Neural cell (in vitro differentiated cells): ENCODE data around the gene GPATCH4. TPM values are rescaled to one million over a fixed set of nuclear protein-coding genes. Genes with fewer than 3 reads are reported as not detected.

ENCODE experiments used
- H2AFZ ChIP-seq: fragments of 200-600, 300-800 bp; sonication (generic), shearing (Covaris generic); 2 replicates; pipeline ENCODE4 v1.6.0; 2014; ENCODE audit warnings: low read depth, mild to moderate bottlenecking, antibody characterized with exemption, low read length, moderate library complexity
- H3F3A ChIP-seq: fragments of 200-600 bp; shearing (Covaris generic); 2 replicates; pipeline ENCODE4 v1.6.1; 2016; ENCODE audit warnings: mild to moderate bottlenecking, moderate library complexity, mixed read lengths, antibody characterized with exemption, low read length; ENCODE audit not compliant: insufficient read depth, poor library complexity, severe bottlenecking
- H3K27ac ChIP-seq: fragments of 200-600, 300-800 bp; sonication (generic), shearing (Covaris generic); 2 replicates; pipeline ENCODE4 v1.5.1; 2014; ENCODE audit warnings: mild to moderate bottlenecking, low read length, moderate library complexity
- H3K27me3 ChIP-seq: fragments of 300-800, 200-600 bp; sonication (generic), shearing (Covaris generic); 2 replicates; pipeline ENCODE4 v1.6.0; 2014; ENCODE audit warnings: mild to moderate bottlenecking, low read depth, low read length, moderate library complexity; ENCODE audit not compliant: insufficient read depth
- H3K36me3 ChIP-seq: fragments of 300-800, 200-600 bp; sonication (generic), shearing (Covaris generic); 2 replicates; pipeline ENCODE4 v1.5.1; 2014; ENCODE audit warnings: mild to moderate bottlenecking, antibody characterized with exemption, low read length, moderate library complexity; ENCODE audit not compliant: insufficient read depth
- H3K4me2 ChIP-seq: fragments of 300-800, 200-600 bp; sonication (generic), shearing (Covaris generic); 2 replicates; pipeline ENCODE4 v1.6.0; 2014; ENCODE audit warnings: mild to moderate bottlenecking, low read length
- H3K4me3 ChIP-seq: fragments of 300-800, 200-600 bp; sonication (generic), shearing (Covaris generic); 2 replicates; pipeline ENCODE4 v1.5.1; 2014; ENCODE audit warnings: mild to moderate bottlenecking, low read length, moderate library complexity
- H3K79me2 ChIP-seq: fragments of 200-600 bp; shearing (Covaris generic); replicated peaks from 2 replicates; pipeline ENCODE4 v1.6.0; 2014; ENCODE audit warnings: mild to moderate bottlenecking, low read length, moderate library complexity; ENCODE audit not compliant: insufficient read depth
- H3K9ac ChIP-seq: fragments of 300-800, 200-600 bp; sonication (generic), shearing (Covaris generic); 2 replicates; pipeline ENCODE4 v1.6.1; 2016; ENCODE audit warnings: mild to moderate bottlenecking, low read length, mixed read lengths
- H3K9me2 ChIP-seq: fragments of 200-600 bp; shearing (Covaris generic); 2 replicates; pipeline ENCODE4 v1.6.1; 2016; ENCODE audit warnings: mild to moderate bottlenecking, low read length, mixed read lengths; ENCODE audit not compliant: insufficient read depth
- H3K9me3 ChIP-seq: fragments of 200-600, 300-800 bp; sonication (generic), shearing (Covaris generic); 2 replicates; pipeline ENCODE4 v1.6.1; 2016; ENCODE audit warnings: mild to moderate bottlenecking, mixed run types, low read length, moderate library complexity, mixed read lengths
- H4K20me1 ChIP-seq: fragments of 200-600 bp; shearing (Covaris generic); 2 replicates; pipeline ENCODE4 v1.6.1; 2016; ENCODE audit warnings: mild to moderate bottlenecking, mixed run types; ENCODE audit not compliant: insufficient read depth
- EP300 ChIP-seq: fragments of 450-650 bp; conservative IDR thresholded peaks from 2 replicates; pipeline ENCODE4 v1.6.1; 2014; ENCODE audit warnings: antibody characterized with exemption, mild to moderate bottlenecking, moderate library complexity; ENCODE audit not compliant: poor library complexity, severe bottlenecking
- EZH2 ChIP-seq: fragments of 200-600, 300-800 bp; shearing (Covaris generic), sonication (generic); IDR thresholded peaks from 2 replicates; pipeline ENCODE4 v1.6.1; 2014; ENCODE audit warnings: antibody characterized with exemption, low read length, borderline replicate concordance, mild to moderate bottlenecking; ENCODE audit not compliant: insufficient read depth, poor library complexity, severe bottlenecking
- MXI1 ChIP-seq: fragments of 450-650 bp; conservative IDR thresholded peaks from 2 replicates; pipeline ENCODE4 v1.6.1; 2014; ENCODE audit warnings: antibody characterized with exemption, mild to moderate bottlenecking; ENCODE audit not compliant: poor library complexity, severe bottlenecking
- POLR2AphosphoS5 ChIP-seq: IDR thresholded peaks from 2 replicates; pipeline ENCODE4 v1.6.1; 2012
- RAD21 ChIP-seq: fragments of 450-650 bp; conservative IDR thresholded peaks from 2 replicates; pipeline ENCODE4 v1.6.1; 2014; ENCODE audit warnings: antibody characterized with exemption, mild to moderate bottlenecking, moderate library complexity
- REST ChIP-seq: IDR thresholded peaks from 2 replicates; pipeline ENCODE4 v1.6.1; 2012; ENCODE audit warnings: borderline replicate concordance
- SMC3 ChIP-seq: fragments of 450-650 bp; conservative IDR thresholded peaks from 2 replicates; pipeline ENCODE4 v1.6.1; 2014; ENCODE audit warnings: antibody characterized with exemption, mild to moderate bottlenecking, moderate library complexity; ENCODE audit not compliant: poor library complexity
- TAF1 ChIP-seq: IDR thresholded peaks from 2 replicates; pipeline ENCODE4 v1.6.1; 2012; ENCODE audit warnings: low read depth
- polyA plus RNA-seq: library from polyadenylated mRNA; depleted of rRNA; stranded (reverse); fragments of >200 nt; gene quantifications from 2 replicates; pipeline ENCODE4 v1.2.3, GENCODE V29; 2014
- TF ChIP-seq, protein P1 (sequence below): fragments of 450-650 bp; IDR thresholded peaks from 2 replicates; pipeline ENCODE4 v1.5.1; 2014; ENCODE audit warnings: antibody characterized with exemption, mild to moderate bottlenecking, moderate library complexity; ENCODE audit not compliant: poor library complexity, severe bottlenecking

The GPATCH4 gene
- polyA plus RNA-seq, 1 donor from 2014 or later, result 3.9 TPM

- Histone ChIP-seq H3K4me3 (no peak overlapping the region), H2AFZ (no peak overlapping the region), H4K20me1 (no peaks in the 10 kb centered on the region), H3F3A (no peaks in the 10 kb centered on the region), H3K27me3 (no peaks in the 10 kb centered on the region), H3K4me2 (no peak overlapping the region), H3K79me2 (no peaks in the 10 kb centered on the region), H3K36me3 (no peaks in the 10 kb centered on the region), H3K27ac (no peak overlapping the region), H3K9me2 (no peaks in the 10 kb centered on the region), H3K9ac (no peak overlapping the region), H3K9me3 (no peaks in the 10 kb centered on the region)
- TF ChIP-seq EP300, result no peak
- TF ChIP-seq MXI1, result no peak
- TF ChIP-seq EZH2, result no peak
- TF ChIP-seq SMC3, result no peak
- no peak for TF ChIP-seq RAD21
- TF ChIP-seq POLR2AphosphoS5, result no peak
- no peak for TF ChIP-seq TAF1
- TF ChIP-seq REST, result no peak
- TF ChIP-seq, protein P1, sequence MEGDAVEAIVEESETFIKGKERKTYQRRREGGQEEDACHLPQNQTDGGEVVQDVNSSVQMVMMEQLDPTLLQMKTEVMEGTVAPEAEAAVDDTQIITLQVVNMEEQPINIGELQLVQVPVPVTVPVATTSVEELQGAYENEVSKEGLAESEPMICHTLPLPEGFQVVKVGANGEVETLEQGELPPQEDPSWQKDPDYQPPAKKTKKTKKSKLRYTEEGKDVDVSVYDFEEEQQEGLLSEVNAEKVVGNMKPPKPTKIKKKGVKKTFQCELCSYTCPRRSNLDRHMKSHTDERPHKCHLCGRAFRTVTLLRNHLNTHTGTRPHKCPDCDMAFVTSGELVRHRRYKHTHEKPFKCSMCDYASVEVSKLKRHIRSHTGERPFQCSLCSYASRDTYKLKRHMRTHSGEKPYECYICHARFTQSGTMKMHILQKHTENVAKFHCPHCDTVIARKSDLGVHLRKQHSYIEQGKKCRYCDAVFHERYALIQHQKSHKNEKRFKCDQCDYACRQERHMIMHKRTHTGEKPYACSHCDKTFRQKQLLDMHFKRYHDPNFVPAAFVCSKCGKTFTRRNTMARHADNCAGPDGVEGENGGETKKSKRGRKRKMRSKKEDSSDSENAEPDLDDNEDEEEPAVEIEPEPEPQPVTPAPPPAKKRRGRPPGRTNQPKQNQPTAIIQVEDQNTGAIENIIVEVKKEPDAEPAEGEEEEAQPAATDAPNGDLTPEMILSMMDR, result no peak
These were observed 1.5 kb downstream of the GPATCH4 start for GRCh38 chr1:156599811-156600210.

GRCh38 chr1:156598731-156599432 is 2.4 kb downstream of the GPATCH4 start:
- Histone ChIP-seq H4K20me1 (no peaks in the 10 kb centered on the region), H3K79me2 (no peaks in the 10 kb centered on the region), H3K9me3 (no peaks in the 10 kb centered on the region), H3K27ac (no peak overlapping the region), H2AFZ (no peak overlapping the region), H3K36me3 (no peaks in the 10 kb centered on the region), H3K9ac (no peak overlapping the region), H3F3A (no peaks in the 10 kb centered on the region), H3K4me2 (no peak overlapping the region), H3K4me3 (no peak overlapping the region), H3K9me2 (no peaks in the 10 kb centered on the region), H3K27me3 (no peaks in the 10 kb centered on the region)
- TF ChIP-seq SMC3 (no peak), TAF1 (no peak), RAD21 (no peak), MXI1 (no peak), REST (no peak), EP300 (no peak), EZH2 (no peak), POLR2AphosphoS5 (no peak)
- TF ChIP-seq, protein P1, result no peak
